ENCODE measurements around the gene DAGLA.
"Not testable (repeated sequence)": the region's sequence is repeated elsewhere in the genome, so short reads cannot be mapped to it uniquely, and the experiment has no call there.

The DAGLA gene, protein sequence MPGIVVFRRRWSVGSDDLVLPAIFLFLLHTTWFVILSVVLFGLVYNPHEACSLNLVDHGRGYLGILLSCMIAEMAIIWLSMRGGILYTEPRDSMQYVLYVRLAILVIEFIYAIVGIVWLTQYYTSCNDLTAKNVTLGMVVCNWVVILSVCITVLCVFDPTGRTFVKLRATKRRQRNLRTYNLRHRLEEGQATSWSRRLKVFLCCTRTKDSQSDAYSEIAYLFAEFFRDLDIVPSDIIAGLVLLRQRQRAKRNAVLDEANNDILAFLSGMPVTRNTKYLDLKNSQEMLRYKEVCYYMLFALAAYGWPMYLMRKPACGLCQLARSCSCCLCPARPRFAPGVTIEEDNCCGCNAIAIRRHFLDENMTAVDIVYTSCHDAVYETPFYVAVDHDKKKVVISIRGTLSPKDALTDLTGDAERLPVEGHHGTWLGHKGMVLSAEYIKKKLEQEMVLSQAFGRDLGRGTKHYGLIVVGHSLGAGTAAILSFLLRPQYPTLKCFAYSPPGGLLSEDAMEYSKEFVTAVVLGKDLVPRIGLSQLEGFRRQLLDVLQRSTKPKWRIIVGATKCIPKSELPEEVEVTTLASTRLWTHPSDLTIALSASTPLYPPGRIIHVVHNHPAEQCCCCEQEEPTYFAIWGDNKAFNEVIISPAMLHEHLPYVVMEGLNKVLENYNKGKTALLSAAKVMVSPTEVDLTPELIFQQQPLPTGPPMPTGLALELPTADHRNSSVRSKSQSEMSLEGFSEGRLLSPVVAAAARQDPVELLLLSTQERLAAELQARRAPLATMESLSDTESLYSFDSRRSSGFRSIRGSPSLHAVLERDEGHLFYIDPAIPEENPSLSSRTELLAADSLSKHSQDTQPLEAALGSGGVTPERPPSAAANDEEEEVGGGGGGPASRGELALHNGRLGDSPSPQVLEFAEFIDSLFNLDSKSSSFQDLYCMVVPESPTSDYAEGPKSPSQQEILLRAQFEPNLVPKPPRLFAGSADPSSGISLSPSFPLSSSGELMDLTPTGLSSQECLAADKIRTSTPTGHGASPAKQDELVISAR

DNA sequence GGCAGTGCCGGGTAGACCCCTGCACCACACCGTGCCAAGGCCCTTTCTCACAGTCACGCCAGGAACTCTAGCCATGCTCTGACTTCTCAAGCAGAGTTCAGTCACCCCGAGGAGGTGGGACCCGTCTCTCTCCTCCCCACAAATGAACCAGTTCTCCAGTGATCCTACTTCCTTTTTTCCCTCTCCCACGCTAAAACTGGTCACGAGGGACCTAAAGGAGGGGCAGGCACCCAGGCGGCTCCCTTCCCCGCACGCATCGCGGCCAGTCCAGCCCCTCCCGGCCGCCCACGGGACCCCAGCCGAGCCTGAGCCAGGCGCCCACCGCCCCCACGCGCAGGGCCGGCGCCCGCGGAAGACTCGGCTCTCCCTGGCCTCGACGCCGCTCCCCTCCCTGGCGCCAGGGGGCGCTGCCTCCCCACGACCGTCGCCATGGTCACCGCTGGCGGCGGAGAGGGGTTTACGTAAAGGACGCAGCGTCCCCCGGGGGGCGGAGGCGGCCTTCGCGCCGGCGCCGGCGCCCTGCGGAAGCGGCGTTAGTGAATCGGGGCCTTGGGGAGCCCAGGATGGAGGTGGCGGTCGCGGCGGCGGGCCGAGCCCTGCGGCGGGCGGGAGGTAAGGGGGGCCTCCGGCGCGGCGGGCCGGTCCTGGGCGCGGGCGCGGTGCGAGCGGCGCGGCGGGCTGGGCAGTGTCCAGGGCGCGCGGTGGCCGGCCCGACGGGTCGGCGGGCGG lies at the start of gene DAGLA:
Gene DAGLA (plus strand): TSS at position 499 of the 729 bp plus-strand sequence. CDS start 39,765 bp downstream, outside the sequence.
- DNase-seq = no peak

DNA sequence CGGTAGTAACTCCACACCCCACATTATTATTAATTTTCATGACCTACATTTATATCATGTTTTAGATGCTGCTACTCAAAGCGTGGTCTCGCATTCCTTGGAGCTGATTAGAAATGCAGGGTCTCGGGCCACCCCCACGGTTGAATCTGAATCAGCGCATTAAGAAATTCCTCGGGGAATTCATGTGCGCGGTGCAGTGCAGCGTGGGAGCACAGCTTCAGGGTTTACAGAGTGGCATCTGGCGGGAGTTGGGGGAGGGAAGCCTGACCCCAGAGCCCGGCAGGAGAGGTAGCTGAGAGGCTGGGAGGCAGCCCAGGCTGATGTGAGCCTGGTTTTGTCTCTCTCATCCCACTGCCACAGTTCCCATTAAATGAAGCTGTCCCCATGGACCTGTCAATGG lies 48.1 kb upstream of the DAGLA start:
- DNase-seq = no peak

DNA sequence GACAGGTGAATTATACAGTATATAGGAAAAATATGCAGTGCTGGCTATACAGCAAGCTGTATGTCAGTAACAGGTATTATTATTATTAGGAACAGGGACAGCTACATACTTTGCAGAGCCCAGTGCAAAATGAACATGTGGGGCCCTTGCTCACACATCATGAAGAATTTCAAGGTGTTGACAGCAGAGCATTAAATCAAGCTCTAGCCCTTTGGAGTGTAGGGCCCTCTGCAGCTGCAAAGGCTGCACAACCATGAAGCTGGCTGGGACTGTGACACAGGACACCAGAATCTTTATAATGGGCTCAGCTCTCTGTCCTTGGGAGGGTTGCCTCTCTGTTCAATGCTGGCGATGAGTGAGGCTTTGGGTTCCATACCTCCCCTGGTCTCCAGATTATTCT lies 44.9 kb upstream of the DAGLA start:
- no peak for DNase-seq

DNA sequence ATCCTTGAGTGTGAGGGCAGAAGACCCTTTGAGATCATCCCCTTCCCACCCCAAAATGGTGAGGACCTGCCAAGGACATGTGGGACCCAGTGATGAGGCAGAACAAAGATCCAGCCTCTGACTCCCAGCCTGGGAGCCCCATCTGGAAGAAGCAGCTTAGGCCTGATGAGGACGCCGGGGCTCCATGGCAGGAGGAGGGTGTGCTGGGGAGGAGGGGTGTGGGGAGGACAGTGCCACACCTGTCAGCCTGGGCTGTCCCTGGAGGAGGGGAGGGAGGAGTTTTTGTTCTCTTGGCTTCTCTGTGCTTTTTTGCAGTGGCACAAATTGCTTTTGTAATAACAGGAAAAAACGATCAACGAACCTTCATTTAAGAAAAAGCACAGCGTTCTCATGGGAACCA lies 44.4 kb upstream of the DAGLA start:
- no peak for DNase-seq

DNA sequence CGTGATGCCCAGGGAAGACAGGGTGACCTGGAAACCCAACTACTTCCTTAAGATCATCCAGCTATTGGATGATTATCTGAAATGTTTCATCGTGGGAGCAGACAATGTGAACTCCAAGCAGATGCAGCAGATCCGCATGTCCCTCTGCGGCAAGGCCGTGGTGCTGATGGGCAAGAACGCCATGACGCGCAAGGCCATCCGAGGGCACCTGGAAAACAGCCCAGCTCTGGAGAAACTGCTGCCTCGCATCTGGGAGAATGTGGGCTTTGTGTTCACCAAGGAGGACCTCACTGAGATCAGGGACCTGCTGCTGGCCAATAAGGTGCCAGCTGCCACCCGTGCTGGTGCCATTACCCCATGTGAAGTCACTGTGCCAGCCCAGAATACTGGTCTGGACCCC lies 43.5 kb upstream of the DAGLA start:
- DNase-seq = no peak

DNA sequence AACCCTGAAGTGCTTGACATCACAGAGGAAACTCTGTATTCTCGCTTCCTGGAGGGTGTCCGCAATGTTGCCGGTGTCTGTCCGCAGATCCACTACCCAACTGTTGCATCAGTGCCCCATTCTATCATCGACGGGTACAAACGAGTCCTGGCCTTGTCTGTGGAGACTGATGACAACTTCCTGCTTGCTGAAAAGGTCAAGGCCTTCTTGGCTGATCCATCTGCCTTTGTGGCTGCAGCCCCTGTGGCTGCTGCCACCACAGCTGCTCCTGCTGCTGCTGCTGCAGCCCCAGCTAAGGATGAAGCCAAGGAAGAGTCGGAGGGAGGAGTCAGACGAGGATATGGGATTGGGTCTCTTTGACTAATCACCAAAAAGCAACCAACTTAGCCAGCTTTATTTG lies 42.9 kb upstream of the DAGLA start:
- no peak for DNase-seq

DNA sequence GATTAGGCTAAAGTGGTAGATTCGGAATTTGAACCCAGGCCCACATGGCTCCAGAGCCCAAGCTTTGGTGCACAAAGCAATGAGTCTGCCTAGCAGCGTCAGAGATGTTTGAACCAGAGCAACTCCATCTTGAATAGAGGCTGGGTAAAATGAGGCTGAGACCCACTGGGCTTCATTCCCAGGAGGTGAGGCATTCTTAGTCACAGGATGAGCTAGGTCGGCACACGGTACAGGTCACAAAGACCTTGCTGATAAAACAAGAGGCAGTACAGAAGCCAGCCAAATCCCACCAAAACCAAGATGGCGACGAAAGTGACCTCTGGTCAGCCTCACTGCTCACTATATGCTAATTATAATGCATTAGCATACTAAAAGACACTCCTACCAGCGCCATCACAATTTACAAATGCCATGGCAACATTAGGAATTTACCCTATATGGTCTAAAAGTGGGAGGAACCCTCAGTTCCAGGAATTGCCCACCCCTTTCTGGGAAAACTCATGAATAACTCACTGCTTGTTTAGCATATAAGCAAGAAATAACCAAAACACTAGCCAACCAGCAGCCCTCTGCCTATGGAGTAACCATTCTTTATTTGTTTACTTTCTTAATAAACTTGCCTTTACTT lies 40.3 kb upstream of the DAGLA start:
- DNase-seq = no peak

DNA sequence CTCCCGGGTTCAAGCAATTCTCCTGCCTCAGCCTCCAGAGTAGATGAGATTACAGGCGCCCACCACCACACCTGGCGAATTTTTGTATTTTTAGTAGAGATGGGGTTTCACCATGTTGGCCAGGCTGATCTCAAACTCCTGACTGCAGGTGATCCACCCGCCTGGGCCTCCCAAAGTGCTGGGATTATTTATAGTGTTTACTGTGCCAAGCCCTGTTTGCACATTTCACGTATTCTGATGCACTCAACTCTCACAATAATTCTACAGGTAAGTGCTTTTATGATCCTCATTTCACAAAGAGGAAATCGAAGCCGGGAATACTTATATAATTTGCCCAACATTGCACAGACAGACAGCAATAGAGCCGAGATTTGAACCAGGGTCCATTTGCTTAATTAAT lies 38.0 kb upstream of the DAGLA start:
- no peak for DNase-seq

DNA sequence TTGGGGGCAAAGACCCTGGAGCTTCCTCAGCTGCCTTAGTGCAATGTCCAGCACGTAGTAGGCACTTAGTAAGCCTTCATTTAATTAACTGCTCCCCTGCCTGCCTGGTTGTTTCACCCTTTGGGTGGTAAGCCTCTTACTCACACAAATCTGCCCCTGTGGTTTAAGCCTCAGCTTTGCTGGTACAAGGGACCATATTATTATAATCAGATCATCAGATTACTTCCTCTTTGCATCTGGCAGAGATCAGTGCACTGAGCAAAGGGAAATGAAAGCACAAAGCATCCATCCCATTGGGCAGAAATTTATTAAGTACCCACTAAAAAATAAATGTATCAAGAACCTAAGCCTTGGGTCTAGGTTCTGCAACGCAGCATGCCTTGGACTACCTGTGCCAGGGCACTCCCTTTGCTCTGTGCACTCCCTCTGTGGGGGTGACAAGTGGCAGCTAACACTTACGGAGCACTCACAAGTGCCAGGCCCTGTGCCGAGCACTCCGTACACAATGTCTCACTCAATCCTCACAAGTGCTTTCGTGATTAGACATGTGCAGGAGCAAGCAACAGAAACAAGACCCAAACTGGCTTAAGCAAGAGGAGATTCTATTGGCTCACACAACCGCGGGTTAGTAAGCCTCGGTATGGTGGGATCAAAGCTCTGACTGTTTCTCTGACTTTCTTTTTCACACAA lies 34.9 kb upstream of the DAGLA start:
- no peak for DNase-seq

DNA sequence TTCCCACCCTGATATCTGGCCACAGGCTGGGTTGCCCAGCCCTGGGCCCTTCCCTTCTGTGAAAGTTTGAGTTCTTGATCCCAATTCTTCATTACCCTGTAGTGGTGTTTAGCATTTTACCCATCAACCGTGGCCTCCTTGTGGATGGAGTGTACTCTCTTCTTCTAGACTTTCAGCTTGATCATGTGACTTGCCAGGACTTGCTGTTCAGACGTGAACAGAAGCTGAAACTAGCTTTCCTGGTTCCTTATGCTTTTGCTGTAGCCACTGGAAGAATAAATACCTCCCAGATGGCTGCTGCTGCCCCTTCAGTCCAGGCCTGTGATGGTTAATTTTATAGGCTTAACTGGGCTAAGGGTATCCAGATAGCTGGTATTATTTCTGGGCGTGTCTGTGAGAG lies 32.7 kb upstream of the DAGLA start:
- no peak for DNase-seq

DNA sequence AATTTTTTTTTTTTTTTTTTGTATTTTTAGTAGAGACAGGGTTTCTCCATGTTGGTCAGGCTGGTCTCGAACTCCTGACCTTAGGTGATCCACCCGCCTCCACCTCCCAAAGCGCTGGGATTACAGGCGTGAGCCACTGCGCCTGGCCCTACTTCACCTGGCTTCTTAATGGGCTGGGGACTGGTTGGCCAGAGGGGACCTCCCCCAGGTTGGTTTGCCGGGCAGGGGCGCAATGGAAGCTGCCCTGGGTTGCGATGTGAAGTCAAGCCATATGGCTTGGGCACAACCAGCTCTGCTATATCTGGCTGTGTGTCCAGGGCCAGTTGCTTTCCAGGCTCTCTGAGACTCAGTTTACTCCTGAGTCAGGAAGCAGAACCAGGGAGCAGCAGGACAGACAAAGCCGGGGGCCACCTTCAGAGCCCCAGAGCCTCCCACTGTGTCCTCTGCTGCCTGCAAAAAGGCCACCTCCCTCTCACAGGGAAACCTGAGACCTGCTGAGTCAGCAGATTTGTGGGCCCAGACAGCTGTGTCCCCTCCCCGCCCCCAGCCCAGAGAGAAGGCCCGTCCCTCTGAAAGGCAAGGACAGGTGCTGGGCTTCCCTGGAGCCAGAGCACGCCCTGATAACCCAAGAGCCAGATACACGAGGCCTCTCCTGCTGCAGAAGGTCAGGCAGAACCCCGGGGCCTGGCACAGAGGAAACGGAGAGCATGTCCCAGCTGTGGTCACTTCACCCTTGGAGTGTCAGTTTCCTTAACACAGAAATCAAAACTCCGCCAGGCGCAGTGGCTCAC lies 29.2 kb upstream of the DAGLA start:
- no peak for DNase-seq

DNA sequence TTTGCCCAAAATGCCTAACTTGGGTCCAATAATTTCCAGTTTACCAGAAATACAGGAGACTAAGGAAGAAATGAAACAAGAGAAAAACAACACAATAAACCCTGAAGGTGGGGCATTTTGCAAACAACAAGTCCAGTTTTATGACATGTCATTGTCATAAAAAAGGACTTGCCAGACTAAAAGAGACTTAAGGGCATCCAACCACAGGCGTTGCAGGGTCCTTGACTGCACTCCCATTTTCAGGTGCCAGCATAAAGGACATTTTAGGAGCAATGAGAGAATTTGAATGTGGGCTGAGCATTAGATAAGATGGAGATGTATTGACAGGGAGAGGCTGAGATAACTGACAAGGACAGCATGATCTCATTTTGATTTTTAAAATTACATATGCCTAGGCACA lies 28.1 kb upstream of the DAGLA start:
- DNase-seq = no peak

DNA sequence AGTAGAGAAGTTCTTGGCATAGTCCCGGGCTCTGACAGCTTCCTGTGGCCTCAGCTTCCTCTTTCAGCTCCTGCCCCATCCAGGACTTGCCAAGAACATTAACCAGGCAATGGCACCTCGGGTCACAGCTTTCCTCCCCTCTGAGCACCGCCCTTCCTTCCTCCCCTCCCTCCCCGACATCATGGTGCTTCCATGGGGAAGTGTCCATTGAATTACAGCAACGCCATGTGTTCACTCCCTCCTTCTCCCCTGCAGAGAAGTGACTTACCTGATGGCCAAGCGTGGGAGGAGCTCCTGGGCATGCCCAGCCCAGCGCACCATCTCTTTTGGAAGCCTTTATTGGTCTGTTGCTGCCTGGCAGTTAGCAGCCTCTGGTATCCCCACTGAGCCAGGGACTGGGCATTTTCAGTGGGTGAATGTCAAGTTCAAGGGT lies 25.8 kb upstream of the DAGLA start:
- no peak for DNase-seq

DNA sequence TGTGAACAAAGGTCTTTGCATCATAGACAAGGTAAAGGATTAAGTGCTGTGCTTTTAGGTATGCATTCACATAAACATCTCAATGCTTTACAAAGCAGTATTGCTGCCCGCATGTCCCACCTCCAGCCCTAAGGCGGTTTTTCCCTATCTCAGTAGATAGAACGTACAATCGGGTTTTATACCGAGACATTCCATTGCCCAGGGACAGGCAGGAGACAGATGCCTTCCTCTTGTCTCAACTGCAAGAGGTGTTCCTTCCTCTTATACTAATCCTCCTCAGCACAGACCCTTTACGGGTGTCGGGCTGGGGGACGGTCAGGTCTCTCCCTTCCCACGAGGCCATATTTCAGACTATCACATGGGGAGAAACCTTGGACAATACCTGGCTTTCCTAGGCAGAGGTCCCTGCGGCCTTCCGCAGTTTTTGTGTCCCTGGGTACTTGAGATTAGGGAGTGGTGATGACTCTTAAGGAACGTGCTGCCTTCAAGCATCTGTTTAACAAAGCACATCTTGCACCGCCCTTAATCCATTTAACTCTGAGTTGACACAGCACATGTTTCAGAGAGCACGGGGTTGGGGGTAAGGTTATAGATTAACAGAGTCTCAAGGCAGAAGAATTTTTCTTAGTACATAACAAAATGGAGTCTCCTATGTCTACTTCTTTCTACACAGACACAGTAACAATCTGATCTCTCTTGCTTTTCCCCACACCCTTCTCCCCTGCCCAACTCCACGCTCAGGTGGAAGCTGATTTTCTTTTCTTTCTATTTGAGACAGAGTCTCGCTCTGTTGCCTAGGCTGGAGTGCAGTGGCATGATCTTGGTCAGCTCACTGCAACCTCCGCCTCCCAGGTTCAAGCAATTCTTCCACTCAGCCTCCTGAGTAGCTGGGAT lies 24.7 kb upstream of the DAGLA start:
- not testable (repeated sequence) for DNase-seq

DNA sequence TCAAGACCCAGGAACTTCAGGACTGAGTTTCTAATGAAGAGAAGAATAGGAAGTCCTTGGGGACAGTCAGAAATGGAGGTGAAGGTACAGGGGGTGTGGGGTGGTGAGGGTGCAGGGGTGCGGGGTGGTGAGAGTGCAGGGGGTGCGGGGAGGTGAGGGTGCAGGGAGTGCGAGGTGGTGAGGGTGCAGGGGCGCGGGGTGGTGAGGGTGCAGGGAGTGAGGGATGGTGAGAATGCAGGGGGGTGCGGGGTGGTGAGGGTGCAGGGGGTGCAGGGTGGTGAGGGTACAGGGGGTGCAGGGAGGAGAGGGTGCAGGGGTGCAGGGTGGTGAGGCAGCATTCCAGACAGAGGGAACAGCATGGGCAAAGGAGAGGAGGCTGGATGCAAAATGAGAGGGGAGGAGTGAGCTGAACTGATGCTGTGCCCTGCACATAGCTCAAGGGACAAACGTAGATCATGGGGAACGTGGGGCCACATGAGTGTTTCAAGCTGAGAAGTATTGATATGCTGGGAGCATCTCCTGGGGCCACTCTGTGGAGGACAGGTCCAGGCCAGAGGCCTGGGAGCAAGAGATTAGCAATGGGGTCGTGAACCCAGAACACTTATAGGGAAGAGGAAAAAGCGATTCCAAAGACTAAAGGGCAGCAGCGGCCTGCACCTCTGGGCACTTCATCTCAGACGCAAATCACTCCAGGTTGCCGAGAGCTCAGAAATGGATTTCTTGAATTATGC lies 23.7 kb upstream of the DAGLA start:
- no peak for DNase-seq

DNA sequence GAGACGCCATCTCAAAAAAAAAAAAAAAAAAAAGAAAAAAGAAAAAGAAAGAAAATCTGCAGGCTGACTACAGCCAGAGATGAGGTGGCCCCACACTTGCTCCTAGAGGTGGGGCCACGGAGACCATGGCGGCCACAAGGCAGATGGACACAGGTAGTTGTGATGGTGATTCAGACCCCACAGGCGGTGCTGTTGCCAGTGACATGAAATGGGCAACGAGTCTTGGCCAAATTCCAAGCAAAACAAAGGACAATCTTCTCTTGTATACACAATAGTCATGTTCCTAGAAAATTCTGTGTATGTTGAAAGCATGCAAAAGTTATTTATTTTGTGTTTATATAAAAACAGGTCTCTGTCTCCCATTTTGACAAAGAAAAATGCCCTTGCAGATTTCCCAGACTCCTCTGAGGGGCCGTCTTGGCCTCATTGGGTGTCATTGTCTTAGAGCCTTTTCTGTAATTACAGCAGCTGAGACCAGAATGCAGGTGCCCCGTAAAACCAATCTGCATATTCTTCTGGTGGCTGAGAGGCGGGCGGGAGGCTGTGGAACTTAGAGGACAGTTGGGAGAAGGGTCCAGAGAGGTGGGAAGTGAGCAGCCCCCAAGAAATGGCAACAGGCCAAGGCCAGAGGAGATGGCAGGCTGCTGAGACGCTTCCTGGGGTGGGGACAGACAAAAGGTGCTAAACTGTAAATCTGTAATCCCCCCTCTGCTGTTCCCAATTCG lies 22.5 kb upstream of the DAGLA start:
- no peak for DNase-seq

DNA sequence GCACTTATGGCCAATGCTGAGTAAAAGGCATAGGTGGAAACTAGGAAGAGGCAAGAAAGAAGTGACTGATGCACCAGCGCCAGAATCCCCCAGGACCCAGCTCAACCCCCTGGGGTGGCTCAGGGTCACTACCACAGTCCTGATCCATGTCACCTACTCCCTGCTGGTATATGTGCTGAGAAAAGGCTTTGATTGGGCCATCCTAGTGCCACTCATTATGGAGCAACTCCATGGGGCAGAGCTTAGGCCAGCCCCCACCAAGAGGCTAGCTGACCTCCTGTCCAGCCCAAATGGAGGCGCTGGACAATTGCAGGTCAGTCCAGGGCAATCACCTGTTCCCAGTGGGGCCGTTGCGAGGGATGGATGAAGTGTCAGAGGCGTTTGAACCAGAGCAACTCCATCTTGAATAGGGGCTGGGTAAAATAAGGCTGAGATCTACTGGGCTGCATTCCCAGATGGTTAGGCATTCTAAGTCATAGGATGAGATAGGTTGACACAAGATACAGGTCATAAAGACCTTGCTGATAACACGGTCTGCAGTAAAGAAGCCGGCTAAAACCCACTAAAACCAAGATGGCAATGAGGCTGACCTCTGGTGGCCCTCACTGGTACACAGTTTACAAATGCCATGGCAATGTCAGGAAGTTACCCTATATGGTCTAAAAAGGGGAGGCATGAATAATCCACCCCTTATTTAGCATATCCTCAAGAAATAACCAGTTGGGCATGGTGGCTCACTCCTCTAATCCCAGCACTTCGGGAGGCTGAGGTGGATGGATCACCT lies 20.6 kb upstream of the DAGLA start:
- DNase-seq = no peak

DNA sequence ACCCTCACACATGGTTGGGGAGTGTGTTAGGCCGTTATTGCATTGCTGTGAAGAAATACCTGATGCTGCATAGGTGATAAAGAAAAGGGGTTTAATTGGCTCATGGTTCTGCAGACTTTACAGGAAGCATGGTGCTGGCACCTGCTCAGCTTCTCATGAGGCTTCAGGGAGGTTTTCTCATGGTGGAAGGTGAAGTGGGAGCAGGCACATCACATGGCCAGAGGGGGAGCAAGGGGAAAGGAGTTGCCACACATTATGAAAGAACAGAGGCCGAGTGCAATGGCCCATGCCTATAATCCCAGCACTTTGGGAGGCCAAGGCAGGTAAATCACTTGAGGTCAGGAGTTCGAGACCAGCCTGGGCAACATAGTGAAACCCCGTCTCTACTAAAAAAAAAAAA lies 19.2 kb upstream of the DAGLA start:
- not testable (repeated sequence) for DNase-seq

Data from T1000 (cell line).